ENCODE data around the gene ELP4. TPM values are rescaled to one million over a fixed set of nuclear protein-coding genes. Genes with fewer than 3 reads are reported as not detected.
"Not testable (repeated sequence)": the region's sequence is repeated elsewhere in the genome, so short reads cannot be mapped to it uniquely, and the experiment has no call there.

The ELP4 gene
- polyA plus RNA-seq, 4 donors = 5.4 to 14.5 (median 7.9) TPM

DNA sequence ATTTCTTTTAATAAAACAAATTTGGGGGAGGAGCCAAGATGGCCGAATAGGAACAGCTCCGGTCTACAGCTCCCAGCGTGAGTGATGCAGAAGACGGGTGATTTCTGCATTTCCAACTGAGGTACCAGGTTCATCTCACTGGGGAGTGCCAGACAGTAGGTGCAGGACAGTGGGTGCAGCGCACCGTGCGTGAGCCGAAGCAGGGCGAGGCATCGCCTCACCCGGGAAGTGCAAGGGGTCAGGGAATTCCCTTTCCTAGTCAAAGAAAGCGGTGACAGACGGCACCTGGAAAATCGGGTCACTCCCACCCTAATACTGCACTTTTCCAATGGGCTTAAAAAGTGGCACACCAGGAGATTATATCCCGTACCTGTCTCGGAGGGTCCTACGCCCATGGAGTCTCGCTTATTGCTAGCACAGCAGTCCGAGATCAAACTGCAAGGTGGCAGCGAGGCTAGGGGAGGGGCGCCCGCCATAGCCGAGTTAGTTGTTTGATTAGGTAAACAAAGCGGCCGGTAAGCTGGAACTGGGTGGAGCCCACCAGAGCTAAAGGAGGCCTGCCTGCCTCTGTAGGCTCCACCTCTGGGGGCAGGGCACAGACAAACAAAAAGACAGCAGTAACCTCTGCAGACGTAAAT is 231.3 kb downstream of the ELP4 start:
- H3K4me3 ChIP-seq (ENCODE audit: low read depth in 1 of 3, low read length in 3 of 3); FAIRE-seq; H3K36me3 ChIP-seq (ENCODE audit: control insufficient read depth in 3 of 3, insufficient read depth in 2 of 3, low read depth in 1 of 3, low read length in 3 of 3); H3K9me3 ChIP-seq (ENCODE audit: control insufficient read depth in 2 of 2, insufficient read depth in 1 of 2, low read depth in 1 of 2, low read length in 1 of 2); H3K27ac ChIP-seq (ENCODE audit: low read depth in 1 of 3, low read length in 2 of 3); H3K4me1 ChIP-seq (ENCODE audit: control insufficient read depth in 3 of 3, insufficient read depth in 2 of 3, low read depth in 1 of 3, low read length in 2 of 3); DNase-seq; H3K27me3 ChIP-seq (ENCODE audit: control insufficient read depth in 3 of 3, insufficient read depth in 3 of 3, low read length in 3 of 3): not testable (repeated sequence)
- WGBS, 3 donors = 91 to 97% (median 94%) methylated on average over 24 to 26 of the region's 26 CpGs

DNA sequence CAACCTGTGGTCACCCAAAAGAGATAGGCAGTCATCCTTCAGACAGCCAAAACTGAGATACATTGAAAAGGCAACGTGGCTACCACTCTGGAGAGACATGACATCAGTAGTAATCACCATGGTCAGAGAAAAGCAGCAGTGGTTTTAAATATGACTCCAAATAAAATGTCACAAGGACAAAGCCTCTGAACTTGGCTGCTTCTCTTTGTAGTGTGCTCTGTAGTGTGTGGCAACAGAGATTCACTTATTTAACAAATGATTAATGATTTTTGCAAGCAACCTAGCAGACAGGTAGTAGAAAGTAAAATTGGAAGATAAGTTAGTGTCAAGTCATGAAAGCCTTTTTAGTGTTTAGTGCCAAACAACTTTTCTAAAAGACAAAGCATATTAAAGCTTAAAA is 238.0 kb downstream of the ELP4 start:
- H3K36me3 ChIP-seq (ENCODE audit: control insufficient read depth in 3 of 3, insufficient read depth in 2 of 3, low read depth in 1 of 3, low read length in 3 of 3) = no peaks in the 10 kb centered on the region
- no peaks in the 10 kb centered on the region for H3K4me1 ChIP-seq (ENCODE audit: control insufficient read depth in 3 of 3, insufficient read depth in 2 of 3, low read depth in 1 of 3, low read length in 2 of 3)
- H3K9me3 ChIP-seq (ENCODE audit: control insufficient read depth in 2 of 2, insufficient read depth in 1 of 2, low read depth in 1 of 2, low read length in 1 of 2) = no peaks in the 10 kb centered on the region
- no peak overlapping the region for H3K27ac ChIP-seq (ENCODE audit: low read depth in 1 of 3, low read length in 2 of 3)
- 41 to 56% (median 46%) methylated on average over 1 of the region's 1 CpG for WGBS, 3 donors
- FAIRE-seq = no peak
- no peak overlapping the region for H3K4me3 ChIP-seq (ENCODE audit: low read depth in 1 of 3, low read length in 3 of 3)
- no peaks in the 10 kb centered on the region for H3K27me3 ChIP-seq (ENCODE audit: control insufficient read depth in 3 of 3, insufficient read depth in 3 of 3, low read length in 3 of 3)
- no peak for DNase-seq

DNA sequence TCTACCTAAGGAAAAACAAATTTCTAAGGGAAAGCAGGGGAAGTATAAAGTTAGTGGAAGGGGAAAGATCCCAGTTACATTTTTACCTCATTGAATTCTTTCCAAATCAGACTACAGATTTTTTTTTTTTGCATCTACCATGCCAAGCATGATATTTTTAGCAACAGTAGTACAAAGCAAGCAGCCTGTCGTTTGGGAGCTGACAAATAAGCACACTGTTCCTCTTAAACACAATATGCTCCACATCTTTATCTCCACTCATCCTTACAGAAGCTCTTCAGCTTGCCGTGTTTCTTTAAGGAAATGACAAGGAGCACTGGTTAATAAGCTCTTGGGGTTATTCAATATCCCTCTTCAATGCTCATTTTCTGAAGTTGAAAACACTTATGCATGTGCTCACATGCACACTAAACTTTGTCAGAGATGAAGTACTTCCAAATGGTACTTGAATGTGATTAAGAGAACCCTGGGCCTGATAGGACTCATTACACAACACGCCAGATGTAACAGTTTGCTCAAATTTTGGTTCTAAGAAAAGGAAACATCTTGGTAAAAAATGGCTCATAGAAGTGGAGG is 247.8 kb downstream of the ELP4 start:
- no peaks in the 10 kb centered on the region for H3K4me1 ChIP-seq (ENCODE audit: control insufficient read depth in 3 of 3, insufficient read depth in 2 of 3, low read depth in 1 of 3, low read length in 2 of 3)
- no peaks in the 10 kb centered on the region for H3K9me3 ChIP-seq (ENCODE audit: control insufficient read depth in 2 of 2, insufficient read depth in 1 of 2, low read depth in 1 of 2, low read length in 1 of 2)
- DNase-seq (no peak), FAIRE-seq (no peak)
- H3K4me3 ChIP-seq (ENCODE audit: low read depth in 1 of 3, low read length in 3 of 3) = no peak overlapping the region
- no peaks in the 10 kb centered on the region for H3K27me3 ChIP-seq (ENCODE audit: control insufficient read depth in 3 of 3, insufficient read depth in 3 of 3, low read length in 3 of 3)
- no peak overlapping the region for H3K27ac ChIP-seq (ENCODE audit: low read depth in 1 of 3, low read length in 2 of 3)
- 53 to 74% (median 70%) methylated on average over 3 of the region's 3 CpGs for WGBS, 3 donors
- H3K36me3 ChIP-seq (ENCODE audit: control insufficient read depth in 3 of 3, insufficient read depth in 2 of 3, low read depth in 1 of 3, low read length in 3 of 3) = no peaks in the 10 kb centered on the region

DNA sequence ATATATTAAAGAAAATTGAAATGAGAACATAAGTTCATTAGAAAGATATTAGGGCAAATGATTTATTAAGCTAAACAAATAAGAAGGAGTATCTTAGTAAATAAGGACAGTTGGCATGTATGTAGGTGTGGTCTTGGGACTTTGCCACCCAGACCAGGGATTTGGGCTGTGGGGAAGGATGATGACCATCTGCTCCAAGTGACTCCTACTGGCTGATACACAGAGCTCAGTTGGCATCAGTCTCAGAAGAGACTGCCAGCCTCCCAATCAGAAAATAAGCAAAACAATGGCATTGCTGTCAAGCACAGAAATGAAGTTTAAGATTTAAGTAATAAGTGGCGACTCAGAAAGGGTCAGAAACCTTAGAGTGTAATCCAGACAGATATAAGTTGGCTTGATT is 252.1 kb downstream of the ELP4 start:
- Histone ChIP-seq H3K27me3 (ENCODE audit: control insufficient read depth in 3 of 3, insufficient read depth in 3 of 3, low read length in 3 of 3) (no peaks in the 10 kb centered on the region), H3K4me3 (ENCODE audit: low read depth in 1 of 3, low read length in 3 of 3) (no peak overlapping the region), H3K4me1 (ENCODE audit: control insufficient read depth in 3 of 3, insufficient read depth in 2 of 3, low read depth in 1 of 3, low read length in 2 of 3) (no peaks in the 10 kb centered on the region), H3K36me3 (ENCODE audit: control insufficient read depth in 3 of 3, insufficient read depth in 2 of 3, low read depth in 1 of 3, low read length in 3 of 3) (no peaks in the 10 kb centered on the region), H3K9me3 (ENCODE audit: control insufficient read depth in 2 of 2, insufficient read depth in 1 of 2, low read depth in 1 of 2, low read length in 1 of 2) (no peaks in the 10 kb centered on the region), H3K27ac (ENCODE audit: low read depth in 1 of 3, low read length in 2 of 3) (no peak overlapping the region)
- WGBS, 3 donors = 93 to 100% (median 98%) methylated on average over 1 of the region's 1 CpG
- FAIRE-seq (no peak), DNase-seq (no peak)

GRCh38 chr11:31763296-31763695 is 253.7 kb downstream of the ELP4 start:
- DNase-seq = no peak
- no peaks in the 10 kb centered on the region for H3K36me3 ChIP-seq (ENCODE audit: control insufficient read depth in 3 of 3, insufficient read depth in 2 of 3, low read depth in 1 of 3, low read length in 3 of 3)
- H3K9me3 ChIP-seq (ENCODE audit: control insufficient read depth in 2 of 2, insufficient read depth in 1 of 2, low read depth in 1 of 2, low read length in 1 of 2) = no peaks in the 10 kb centered on the region
- H3K4me3 ChIP-seq (ENCODE audit: low read depth in 1 of 3, low read length in 3 of 3) = no peak overlapping the region
- FAIRE-seq = no peak
- no peaks in the 10 kb centered on the region for H3K4me1 ChIP-seq (ENCODE audit: control insufficient read depth in 3 of 3, insufficient read depth in 2 of 3, low read depth in 1 of 3, low read length in 2 of 3)
- no peak overlapping the region for H3K27ac ChIP-seq (ENCODE audit: low read depth in 1 of 3, low read length in 2 of 3)
- H3K27me3 ChIP-seq (ENCODE audit: control insufficient read depth in 3 of 3, insufficient read depth in 3 of 3, low read length in 3 of 3) = no peaks in the 10 kb centered on the region

DNA sequence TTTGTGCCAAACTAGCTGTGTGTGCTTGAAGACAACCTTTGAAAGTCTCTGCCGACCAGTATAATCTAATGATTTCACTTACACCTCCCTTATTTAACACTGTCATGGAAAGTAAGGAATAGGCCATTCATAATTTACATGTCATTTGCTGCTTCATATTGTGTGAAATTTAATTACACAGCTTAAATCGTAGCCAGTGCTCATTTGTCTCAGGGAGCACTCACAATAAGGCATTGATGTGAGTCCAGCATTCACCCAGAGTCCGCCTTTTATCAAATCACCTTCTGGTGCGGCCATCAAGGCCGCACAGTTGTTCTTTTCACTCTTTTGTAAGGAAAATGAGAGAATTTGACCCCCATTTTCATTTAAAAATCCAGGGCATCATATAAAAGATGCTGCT is 254.7 kb downstream of the ELP4 start:
- H3K9me3 ChIP-seq (ENCODE audit: control insufficient read depth in 2 of 2, insufficient read depth in 1 of 2, low read depth in 1 of 2, low read length in 1 of 2) = no peaks in the 10 kb centered on the region
- H3K27ac ChIP-seq (ENCODE audit: low read depth in 1 of 3, low read length in 2 of 3) = no peak overlapping the region
- FAIRE-seq = no peak
- no peaks in the 10 kb centered on the region for H3K4me1 ChIP-seq (ENCODE audit: control insufficient read depth in 3 of 3, insufficient read depth in 2 of 3, low read depth in 1 of 3, low read length in 2 of 3)
- H3K36me3 ChIP-seq (ENCODE audit: control insufficient read depth in 3 of 3, insufficient read depth in 2 of 3, low read depth in 1 of 3, low read length in 3 of 3) = no peaks in the 10 kb centered on the region
- DNase-seq = no peak
- no peaks in the 10 kb centered on the region for H3K27me3 ChIP-seq (ENCODE audit: control insufficient read depth in 3 of 3, insufficient read depth in 3 of 3, low read length in 3 of 3)
- H3K4me3 ChIP-seq (ENCODE audit: low read depth in 1 of 3, low read length in 3 of 3) = no peak overlapping the region
- WGBS, 3 donors = 91 to 92% (median 91%) methylated on average over 5 of the region's 5 CpGs

- WGBS, 3 donors = 86 to 91% (median 90%) methylated on average over 5 of the region's 5 CpGs
- no peak for FAIRE-seq
Measured at GRCh38 chr11:31764766-31765165, 255.2 kb downstream of the ELP4 start.

DNA sequence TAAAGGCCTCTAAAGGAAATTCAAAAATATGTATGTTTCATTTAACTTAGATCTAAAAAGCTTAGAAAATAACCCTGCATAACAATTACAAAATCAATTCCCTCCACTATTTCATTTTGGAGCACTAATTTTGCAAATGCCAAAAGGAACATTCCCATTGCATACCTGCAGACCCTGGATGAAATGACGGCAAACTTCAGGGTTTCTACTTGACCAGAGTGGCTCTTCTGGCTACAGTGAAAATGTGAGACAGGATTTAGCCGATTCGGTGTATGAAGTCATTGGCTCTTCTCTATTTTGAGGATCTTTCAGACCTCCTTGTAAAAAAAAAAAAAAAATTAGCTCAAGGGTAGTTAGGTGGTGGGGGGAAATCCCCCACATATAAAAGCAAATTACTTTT is 257.5 kb downstream of the ELP4 start:
- Histone ChIP-seq H3K27me3 (ENCODE audit: control insufficient read depth in 3 of 3, insufficient read depth in 3 of 3, low read length in 3 of 3) (no peaks in the 10 kb centered on the region), H3K27ac (ENCODE audit: low read depth in 1 of 3, low read length in 2 of 3) (no peak overlapping the region), H3K36me3 (ENCODE audit: control insufficient read depth in 3 of 3, insufficient read depth in 2 of 3, low read depth in 1 of 3, low read length in 3 of 3) (no peaks in the 10 kb centered on the region), H3K4me3 (ENCODE audit: low read depth in 1 of 3, low read length in 3 of 3) (no peak overlapping the region), H3K4me1 (ENCODE audit: control insufficient read depth in 3 of 3, insufficient read depth in 2 of 3, low read depth in 1 of 3, low read length in 2 of 3) (no peaks in the 10 kb centered on the region), H3K9me3 (ENCODE audit: control insufficient read depth in 2 of 2, insufficient read depth in 1 of 2, low read depth in 1 of 2, low read length in 1 of 2) (no peaks in the 10 kb centered on the region)
- FAIRE-seq (no peak), DNase-seq (no peak)
- 95 to 97% (median 96%) methylated on average over 3 of the region's 3 CpGs for WGBS, 3 donors

More at GRCh38 chr11:31764766-31765165, 255.2 kb downstream of the ELP4 start:
- Histone ChIP-seq H3K9me3 (ENCODE audit: control insufficient read depth in 2 of 2, insufficient read depth in 1 of 2, low read depth in 1 of 2, low read length in 1 of 2) (no peaks in the 10 kb centered on the region), H3K4me1 (ENCODE audit: control insufficient read depth in 3 of 3, insufficient read depth in 2 of 3, low read depth in 1 of 3, low read length in 2 of 3) (no peaks in the 10 kb centered on the region), H3K27me3 (ENCODE audit: control insufficient read depth in 3 of 3, insufficient read depth in 3 of 3, low read length in 3 of 3) (no peaks in the 10 kb centered on the region), H3K27ac (ENCODE audit: low read depth in 1 of 3, low read length in 2 of 3) (no peak overlapping the region), H3K4me3 (ENCODE audit: low read depth in 1 of 3, low read length in 3 of 3) (no peak overlapping the region), H3K36me3 (ENCODE audit: control insufficient read depth in 3 of 3, insufficient read depth in 2 of 3, low read depth in 1 of 3, low read length in 3 of 3) (no peaks in the 10 kb centered on the region)
- DNase-seq = no peak

GRCh38 chr11:31767685-31768084 is 258.1 kb downstream of the ELP4 start:
- Histone ChIP-seq H3K4me1 (ENCODE audit: control insufficient read depth in 3 of 3, insufficient read depth in 2 of 3, low read depth in 1 of 3, low read length in 2 of 3) (no peaks in the 10 kb centered on the region), H3K36me3 (ENCODE audit: control insufficient read depth in 3 of 3, insufficient read depth in 2 of 3, low read depth in 1 of 3, low read length in 3 of 3) (no peaks in the 10 kb centered on the region), H3K27ac (ENCODE audit: low read depth in 1 of 3, low read length in 2 of 3) (no peak overlapping the region), H3K4me3 (ENCODE audit: low read depth in 1 of 3, low read length in 3 of 3) (no peak overlapping the region), H3K9me3 (ENCODE audit: control insufficient read depth in 2 of 2, insufficient read depth in 1 of 2, low read depth in 1 of 2, low read length in 1 of 2) (no peaks in the 10 kb centered on the region), H3K27me3 (ENCODE audit: control insufficient read depth in 3 of 3, insufficient read depth in 3 of 3, low read length in 3 of 3) (no peaks in the 10 kb centered on the region)
- 93 to 98% (median 94%) methylated on average over 2 of the region's 2 CpGs for WGBS, 3 donors
- no peak for FAIRE-seq
- no peak for DNase-seq
